K562 treated with DMSO at 1 percent for 48 hours (cell line): ENCODE data around the gene DUX4. TPM values are rescaled to one million over a fixed set of nuclear protein-coding genes. Genes with fewer than 3 reads are reported as not detected.

Source experiments
- total RNA-seq: library from RNA; unstranded; fragments of 300-600 nt; gene quantifications from 2 replicates; pipeline ENCODE4 v1.2.3, GENCODE V29; 2022; ENCODE audit warnings: low replicate concordance; ENCODE audit errors: extremely low read depth

DUX4 gene
- not detected in 2 replicates for total RNA-seq

DNA sequence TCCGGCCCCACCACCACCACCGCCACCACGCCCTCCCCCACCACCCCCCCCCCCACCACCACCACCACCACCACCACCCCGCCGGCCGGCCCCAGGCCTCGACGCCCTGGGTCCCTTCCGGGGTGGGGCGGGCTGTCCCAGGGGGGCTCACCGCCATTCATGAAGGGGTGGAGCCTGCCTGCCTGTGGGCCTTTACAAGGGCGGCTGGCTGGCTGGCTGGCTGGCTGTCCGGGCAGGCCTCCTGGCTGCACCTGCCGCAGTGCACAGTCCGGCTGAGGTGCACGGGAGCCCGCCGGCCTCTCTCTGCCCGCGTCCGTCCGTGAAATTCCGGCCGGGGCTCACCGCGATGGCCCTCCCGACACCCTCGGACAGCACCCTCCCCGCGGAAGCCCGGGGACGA lies at the start of gene DUX4:
Gene DUX4, plus strand, starts transcription at position 347 of the 400 bp plus-strand sequence. Its CDS starts 0 bp downstream, at position 347.

Other genes with a start within 250 kb of the DUX4 start
- gene FRG1, start 232.9 kb upstream of the DUX4 start, total RNA-seq = not detected in 2 replicates
- gene FRG2, start 146.5 kb upstream of the DUX4 start, total RNA-seq = not detected in 2 replicates
- gene DBET, start 109.3 kb upstream of the DUX4 start, total RNA-seq = not detected in 2 replicates